ENCODE results near the gene SLC25A22. TPM values are rescaled to one million over a fixed set of nuclear protein-coding genes. Genes with fewer than 3 reads are reported as not detected.
A peak's percentile ranks its signal among the peaks of the same experiment; 100 is the strongest.

SLC25A22 gene
- total RNA-seq, 1 donor from 2014 or later = 7.5 TPM

- DNase-seq = peak; percentile 21
These were observed 35.8 kb upstream of the SLC25A22 start for GRCh38 chr11:833849-834311.

GRCh38 chr11:833114-833791 is 35.2 kb upstream of the SLC25A22 start:
- DNase-seq = peak; percentile 72

- peak; percentile 84 for DNase-seq
These were observed 34.5 kb upstream of the SLC25A22 start, which contains the start of gene CD151 for GRCh38 chr11:832529-833113. Gene CD151, plus strand, starts transcription at chr11:832952. Its CDS starts 3,118 bp downstream, at chr11:836070.

- DNase-seq = no peak
These were observed 34.0 kb upstream of the SLC25A22 start for GRCh38 chr11:831961-832528.

- DNase-seq = peak; percentile 79
These were observed 33.2 kb upstream of the SLC25A22 start for GRCh38 chr11:831118-831864.

- peak; percentile 87 for DNase-seq
These were observed 32.4 kb upstream of the SLC25A22 start for GRCh38 chr11:830295-831117.

GRCh38 chr11:829847-830294 is 31.8 kb upstream of the SLC25A22 start:
- no peak for DNase-seq

GRCh38 chr11:829176-829846 is 31.2 kb upstream of the SLC25A22 start:
- no peak for DNase-seq

GRCh38 chr11:828506-829175 is 30.6 kb upstream of the SLC25A22 start:
- no peak for DNase-seq

- DNase-seq = no peak
These were observed 29.8 kb upstream of the SLC25A22 start, which contains the start of gene CRACR2B for GRCh38 chr11:827897-828192. Gene CRACR2B, plus strand, starts transcription at chr11:827919. Its CDS starts 689 bp downstream, at chr11:828608.

GRCh38 chr11:827146-827896 is 29.2 kb upstream of the SLC25A22 start:
- no peak for DNase-seq

GRCh38 chr11:826836-827145 is 28.7 kb upstream of the SLC25A22 start:
- DNase-seq = no peak

GRCh38 chr11:826227-826621 is 28.1 kb upstream of the SLC25A22 start:
- DNase-seq = no peak

- no peak for DNase-seq
These were observed 27.5 kb upstream of the SLC25A22 start for GRCh38 chr11:825366-826226.

- no peak for DNase-seq
These were observed 26.9 kb upstream of the SLC25A22 start for GRCh38 chr11:824942-825341.

- DNase-seq = peak; percentile 85
These were observed 26.3 kb upstream of the SLC25A22 start for GRCh38 chr11:824292-824880.

GRCh38 chr11:823441-824291 is 25.6 kb upstream of the SLC25A22 start:
- no peak for DNase-seq

All from tongue (tissue), 2 donors.